ENCODE results near the gene QKI. TPM values are rescaled to one million over a fixed set of nuclear protein-coding genes. Genes with fewer than 3 reads are reported as not detected.

The QKI gene
- total RNA-seq, 1 donor from 2014 or later = 95.0 TPM

GRCh38 chr6:163460307-163460782 lies 45.8 kb downstream of the QKI start:
- TF ChIP-seq CTCF (conservative IDR thresholded peaks at IDR 0.05; ENCODE audit: low read depth, low read length) = no peak
- DNase-seq (ENCODE audit: low read depth) = peak; percentile 42
- H3K4me3 ChIP-seq (ENCODE audit: low read depth, low read length) = peak overlapping the region; percentile 50

- no peak overlapping the region for H3K4me3 ChIP-seq (ENCODE audit: low read depth, low read length)
- TF ChIP-seq CTCF (conservative IDR thresholded peaks at IDR 0.05; ENCODE audit: low read depth, low read length) = no peak
- DNase-seq (ENCODE audit: low read depth) = no peak
Measured at GRCh38 chr6:163461696-163462095, 47.2 kb downstream of the QKI start.

- no peak overlapping the region for H3K4me3 ChIP-seq (ENCODE audit: low read depth, low read length)
- no peak for TF ChIP-seq CTCF (conservative IDR thresholded peaks at IDR 0.05; ENCODE audit: low read depth, low read length)
- no peak for DNase-seq (ENCODE audit: low read depth)
Measured at GRCh38 chr6:163463180-163463579, 48.7 kb downstream of the QKI start.

GRCh38 chr6:163463795-163464194 lies 49.3 kb downstream of the QKI start:
- TF ChIP-seq CTCF (conservative IDR thresholded peaks at IDR 0.05; ENCODE audit: low read depth, low read length) = no peak
- DNase-seq (ENCODE audit: low read depth) = no peak
- H3K4me3 ChIP-seq (ENCODE audit: low read depth, low read length) = no peak overlapping the region

- H3K4me3 ChIP-seq (ENCODE audit: low read depth, low read length) = no peak overlapping the region
- no peak for DNase-seq (ENCODE audit: low read depth)
- TF ChIP-seq CTCF (conservative IDR thresholded peaks at IDR 0.05; ENCODE audit: low read depth, low read length) = no peak
Measured at GRCh38 chr6:163466839-163467390, 52.4 kb downstream of the QKI start.

GRCh38 chr6:163468738-163469137 lies 54.2 kb downstream of the QKI start:
- TF ChIP-seq CTCF (conservative IDR thresholded peaks at IDR 0.05; ENCODE audit: low read depth, low read length) = no peak
- no peak for DNase-seq (ENCODE audit: low read depth)
- H3K4me3 ChIP-seq (ENCODE audit: low read depth, low read length) = no peak overlapping the region

GRCh38 chr6:163469459-163469985 lies 55.0 kb downstream of the QKI start:
- no peak for DNase-seq (ENCODE audit: low read depth)
- TF ChIP-seq CTCF (conservative IDR thresholded peaks at IDR 0.05; ENCODE audit: low read depth, low read length) = no peak

More at GRCh38 chr6:163469459-163469985, 55.0 kb downstream of the QKI start:
- H3K4me3 ChIP-seq (ENCODE audit: low read depth, low read length) = no peak overlapping the region
